GM18502 (cell line): ENCODE measurements around the gene CDK5.

ENCODE experiments used
- ATAC-seq: cut with Tn5 transposase; IDR thresholded peaks from one replicate; pipeline ENCODE4 v1.9.1; 2021; ENCODE audit warnings: mild to moderate bottlenecking; ENCODE audit not compliant: unreplicated experiment, poor library complexity

Gene CDK5

GRCh38 chr7:151087245-151088018 lies 29.7 kb upstream of the CDK5 start:
- ATAC-seq: no peak

- no peak for ATAC-seq
These were observed 29.1 kb upstream of the CDK5 start for GRCh38 chr7:151086802-151087244.

- ATAC-seq: peak; percentile 44
These were observed 28.3 kb upstream of the CDK5 start, which contains the start of gene AGAP3 for GRCh38 chr7:151085691-151086620. TSS of gene AGAP3 (plus strand) at chr7:151086475. CDS start at chr7:151086742, 267 bp downstream.

GRCh38 chr7:151085329-151085690 lies 27.6 kb upstream of the CDK5 start:
- no peak for ATAC-seq

- ATAC-seq: no peak
These were observed 26.1 kb upstream of the CDK5 start for GRCh38 chr7:151083824-151084160.

- peak; percentile 58 for ATAC-seq
These were observed 25.6 kb upstream of the CDK5 start, which contains the start of gene TMUB1 for GRCh38 chr7:151083071-151083823. TSS of gene TMUB1 (minus strand) at chr7:151083493. CDS start at chr7:151082563, 930 bp downstream.

- ATAC-seq: no peak
These were observed 24.7 kb upstream of the CDK5 start for GRCh38 chr7:151082141-151083070.

- ATAC-seq: no peak
These were observed 23.7 kb upstream of the CDK5 start for GRCh38 chr7:151081170-151082101.

- ATAC-seq: peak; percentile 79
These were observed 22.9 kb upstream of the CDK5 start, which contains the start of gene FASTK for GRCh38 chr7:151080522-151081169. TSS of gene FASTK (minus strand) at chr7:151080809. CDS start at chr7:151080766, 43 bp downstream.

- peak; percentile 3 for ATAC-seq
These were observed 22.4 kb upstream of the CDK5 start for GRCh38 chr7:151080067-151080521.

GRCh38 chr7:151079199-151079910 lies 21.7 kb upstream of the CDK5 start:
- ATAC-seq: no peak

GRCh38 chr7:151078233-151079040 lies 20.7 kb upstream of the CDK5 start:
- ATAC-seq: no peak

- no peak for ATAC-seq
These were observed 20.1 kb upstream of the CDK5 start for GRCh38 chr7:151077705-151078232.

- ATAC-seq: no peak
These were observed 19.4 kb upstream of the CDK5 start for GRCh38 chr7:151076863-151077704.

GRCh38 chr7:151075978-151076426 lies 18.3 kb upstream of the CDK5 start:
- no peak for ATAC-seq
